GM19372 (cell line): ENCODE results near the gene SLC6A12.

Source experiments
- ATAC-seq: cut with Tn5 transposase; IDR thresholded peaks from one replicate; pipeline ENCODE4 v1.9.1; 2021; ENCODE audit warnings: mild to moderate bottlenecking, low read depth, moderate library complexity; ENCODE audit not compliant: unreplicated experiment

Gene SLC6A12

DNA sequence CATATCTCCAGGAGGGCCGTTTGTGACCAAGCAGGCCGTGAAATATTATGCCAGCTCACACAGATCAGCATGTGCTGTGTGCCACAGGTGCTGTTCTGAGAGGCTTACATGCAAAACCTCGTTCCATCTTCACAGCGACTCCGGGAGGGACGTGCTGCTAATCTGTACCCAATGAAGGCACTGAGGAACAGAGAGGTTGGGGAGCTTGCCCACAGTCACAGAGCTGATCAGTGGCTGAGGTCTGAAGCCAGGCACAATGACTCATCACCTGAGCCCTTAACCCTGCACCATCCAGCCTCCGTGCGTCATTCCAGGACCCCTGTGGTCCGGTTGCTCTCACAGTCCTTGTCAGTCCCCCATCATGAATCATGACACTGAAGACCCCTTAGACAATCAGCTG lies 66.7 kb downstream of the SLC6A12 start:
- ATAC-seq, result no peak

DNA sequence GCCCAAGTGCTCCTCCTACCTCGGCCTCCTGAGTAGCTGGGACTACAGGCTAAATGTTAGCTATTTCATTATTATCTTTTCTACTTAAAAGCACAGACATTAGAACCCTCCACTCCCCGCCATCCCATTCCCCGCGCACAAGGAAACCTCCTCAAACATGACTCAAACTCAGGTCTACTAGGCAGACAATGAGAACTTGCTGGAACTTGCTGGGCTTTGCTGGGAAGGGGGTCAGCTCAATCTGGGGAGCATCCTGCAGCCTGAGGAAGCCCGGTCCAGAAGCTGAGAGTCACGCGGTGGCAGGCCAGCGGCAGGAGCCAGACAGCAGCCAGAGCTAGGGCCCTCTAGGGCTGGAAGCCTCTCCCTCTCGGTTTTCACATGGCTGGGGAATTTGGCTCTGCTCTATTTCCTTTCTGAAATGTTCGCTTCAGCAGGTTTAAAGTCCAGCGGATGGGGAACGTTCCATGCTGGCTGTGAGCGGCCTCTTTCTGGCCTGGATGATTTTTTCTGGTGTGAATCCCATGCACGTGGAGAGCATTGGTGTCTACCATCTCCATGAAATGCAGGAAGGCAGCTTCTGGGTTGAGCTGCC lies 68.5 kb downstream of the SLC6A12 start:
- no peak for ATAC-seq

DNA sequence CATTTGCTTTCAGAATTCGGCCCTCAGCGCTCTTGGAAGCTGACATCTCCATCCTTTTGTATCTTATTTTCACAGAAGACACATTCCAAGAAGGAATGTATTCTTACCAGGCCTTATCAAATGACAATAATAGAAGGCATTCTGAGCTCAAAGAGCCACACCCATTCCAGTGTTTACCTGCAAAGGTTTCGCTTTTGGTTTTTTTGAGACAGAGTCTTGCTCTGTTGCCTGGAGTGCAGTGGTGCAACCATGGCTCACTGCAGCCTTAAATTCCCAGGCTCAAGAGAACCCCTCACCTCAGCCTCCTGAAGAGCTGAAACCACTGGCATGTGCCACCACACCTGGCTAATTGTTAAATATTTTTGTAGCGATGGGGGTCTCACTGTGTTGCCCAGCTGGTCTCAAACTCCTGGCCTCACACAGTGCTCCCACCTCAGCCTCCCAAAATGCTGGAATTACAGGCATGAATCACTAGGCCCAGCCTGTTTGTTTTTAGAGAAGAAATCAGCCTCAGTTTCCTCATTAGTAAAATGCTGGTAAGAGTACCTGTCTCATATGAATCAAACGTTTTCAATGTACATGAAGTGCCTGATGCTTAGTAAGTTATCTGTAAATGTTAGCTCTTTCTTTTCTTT lies 69.2 kb downstream of the SLC6A12 start:
- no peak for ATAC-seq

DNA sequence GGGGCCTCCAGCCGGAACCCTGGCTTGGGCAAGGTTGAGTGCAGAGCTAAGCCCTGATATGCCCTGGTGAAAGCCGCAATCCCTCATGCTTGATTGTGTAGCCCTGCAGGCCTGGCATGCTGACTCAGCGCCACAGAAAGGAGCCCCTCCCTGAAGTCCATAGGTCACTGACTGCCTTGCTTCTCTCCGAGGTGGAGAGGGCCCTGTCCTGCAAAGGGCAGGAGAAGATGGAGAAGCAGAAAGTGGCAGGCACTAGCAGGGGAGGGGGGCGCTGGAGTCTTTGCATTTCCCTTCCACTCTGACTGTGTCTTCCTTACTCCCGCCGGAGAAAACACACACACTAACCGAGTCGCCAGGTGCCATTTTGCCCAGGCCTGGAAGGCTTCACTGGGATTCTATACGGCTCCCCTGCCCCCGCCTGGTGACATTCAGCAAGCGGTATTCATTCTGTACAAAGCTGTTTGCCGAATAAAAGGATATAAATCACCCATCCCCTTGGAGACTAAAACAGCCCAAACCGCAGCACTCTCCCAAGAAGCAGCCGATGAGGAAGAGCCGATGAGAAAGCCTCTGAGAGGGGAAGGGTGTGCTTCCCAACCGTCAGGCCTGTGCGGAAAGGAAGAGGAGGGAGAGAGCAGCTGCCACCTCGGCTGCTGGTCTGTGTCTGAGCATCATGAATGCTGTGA lies 69.8 kb downstream of the SLC6A12 start:
- no peak for ATAC-seq

DNA sequence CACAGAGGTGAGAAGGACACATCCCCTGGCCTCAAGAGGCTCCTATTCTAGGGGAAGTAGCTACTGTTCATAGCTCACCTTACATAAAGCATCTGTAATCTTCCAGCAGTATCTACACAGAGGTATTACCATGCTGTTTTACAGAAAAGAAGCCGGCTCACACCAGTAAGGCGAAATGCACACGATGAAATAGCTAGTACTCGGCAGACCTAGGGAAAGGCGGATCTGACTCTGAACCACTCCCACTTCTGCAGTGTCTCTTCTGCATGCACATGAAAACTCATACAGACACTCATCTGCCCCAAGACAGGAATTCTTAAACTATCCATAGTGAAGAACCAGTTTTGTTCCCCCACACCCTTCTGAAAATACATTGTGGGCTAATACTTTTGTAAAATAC lies 73.8 kb downstream of the SLC6A12 start:
- no peak for ATAC-seq
